ENCODE data around the gene CCSER1.

- no peak for TF ChIP-seq CTCF (IDR thresholded peaks at IDR 0.05)
- TF ChIP-seq EP300 (IDR thresholded peaks at IDR 0.05; ENCODE audit: low read depth) = no peak
- no peak for TF ChIP-seq POLR2A (IDR thresholded peaks at IDR 0.05)
These were observed 1195.8 kb downstream of the CCSER1 start for GRCh38 chr4:91322961-91323360.
